Neural progenitor cell (in vitro differentiated cells): Measurements from ENCODE around the gene RXRB. TPM values are rescaled to one million over a fixed set of nuclear protein-coding genes. Genes with fewer than 3 reads are reported as not detected.

Source experiments
- DNase-seq: peaks from one replicate; pipeline ENCODE4 v3.0.0-alpha.2; 2016; ENCODE audit warnings: low spot score
- H2AFZ ChIP-seq: fragments of 200-600 bp; sonication (generic); replicated peaks from 2 replicates; pipeline ENCODE4 v1.6.1; 2016; ENCODE audit warnings: antibody characterized with exemption
- H3F3A ChIP-seq: fragments of 200-600 bp; sonication (generic); 2 replicates; pipeline ENCODE4 v1.6.1; 2016; ENCODE audit warnings: antibody characterized with exemption, low read depth
- H3K27ac ChIP-seq: fragments of 200-600 bp; sonication (generic); 2 replicates; pipeline ENCODE4 v1.5.1; 2016; ENCODE audit warnings: mild to moderate bottlenecking
- H3K27me3 ChIP-seq: fragments of 200-600 bp; sonication (generic); 2 replicates; pipeline ENCODE4 v1.6.1; 2016; ENCODE audit warnings: mild to moderate bottlenecking, moderate library complexity
- H3K36me3 ChIP-seq: fragments of 200-600 bp; sonication (generic); 2 replicates; pipeline ENCODE4 v1.5.1; 2016
- H3K4me1 ChIP-seq: fragments of 200-600 bp; sonication (generic); 2 replicates; pipeline ENCODE4 v1.6.1; 2016; ENCODE audit warnings: mixed run types
- H3K4me2 ChIP-seq: fragments of 200-600 bp; sonication (generic); 2 replicates; pipeline ENCODE4 v1.6.1; 2016
- H3K4me3 ChIP-seq: fragments of 200-600 bp; sonication (generic); 2 replicates; pipeline ENCODE4 v1.5.1; 2016
- H3K79me2 ChIP-seq: fragments of 200-600 bp; sonication (generic); 2 replicates; pipeline ENCODE4 v1.6.1; 2016; ENCODE audit warnings: low read depth
- H3K9ac ChIP-seq: fragments of 200-600 bp; sonication (generic); 2 replicates; pipeline ENCODE4 v1.6.1; 2016
- H3K9me3 ChIP-seq: fragments of 200-600 bp; sonication (generic); 2 replicates; pipeline ENCODE4 v1.5.1; 2016; ENCODE audit warnings: low read depth
- H4K20me1 ChIP-seq: fragments of 200-600 bp; sonication (generic); 2 replicates; pipeline ENCODE4 v1.6.1; 2016; ENCODE audit warnings: low read depth
- H3K27ac Mint-ChIP-seq: 3 replicates; pipeline ENCODE4 v1.8.0; 2021; ENCODE audit warnings: mixed read lengths
- H3K27me3 Mint-ChIP-seq: 2 replicates; pipeline ENCODE4 v1.8.0; 2022; ENCODE audit warnings: low read depth, mild to moderate bottlenecking, inconsistent platforms, moderate library complexity, mixed read lengths; ENCODE audit not compliant: insufficient read depth
- H3K36me3 Mint-ChIP-seq: 3 replicates; pipeline ENCODE4 v1.8.0; 2021; ENCODE audit warnings: mixed read lengths
- H3K4me1 Mint-ChIP-seq: 3 replicates; pipeline ENCODE4 v1.8.0; 2021; ENCODE audit warnings: mixed read lengths
- H3K4me3 Mint-ChIP-seq: 3 replicates; pipeline ENCODE4 v1.8.0; 2021; ENCODE audit warnings: mild to moderate bottlenecking, moderate library complexity, mixed read lengths
- H3K9me3 Mint-ChIP-seq: 3 replicates; pipeline ENCODE4 v1.8.0; 2020; ENCODE audit warnings: mixed read lengths
- CTCF ChIP-seq: fragments of 200-600 bp; sonication (generic); IDR thresholded peaks from 2 replicates; pipeline ENCODE4 v1.5.1; 2017; ENCODE audit warnings: antibody characterized with exemption, mild to moderate bottlenecking
- EZH2 ChIP-seq: fragments of 200-600 bp; sonication (generic); IDR thresholded peaks from 2 replicates; pipeline ENCODE4 v1.6.1; 2017; ENCODE audit warnings: antibody characterized with exemption, mild to moderate bottlenecking, moderate library complexity
- EZH2phosphoT487 ChIP-seq: fragments of 200-600 bp; sonication (generic); IDR thresholded peaks from 2 replicates; pipeline ENCODE4 v1.6.1; 2017; ENCODE audit warnings: antibody characterized with exemption
- total RNA-seq: library from RNA; depleted of rRNA; stranded (reverse); fragments of >200 nt; gene quantifications from 2 replicates; pipeline ENCODE4 v1.2.3, GENCODE V29; 2015; ENCODE audit warnings: low replicate concordance

Gene RXRB
- total RNA-seq, 1 donor from 2014 or later = 10.2 TPM

- H3K36me3 ChIP-seq = no peaks in the 10 kb centered on the region
- H3K4me3 Mint-ChIP-seq = no peak overlapping the region
- peaks cover 21% of the 10 kb centered on the region for H3K4me1 ChIP-seq
- H3K27me3 Mint-ChIP-seq = peaks cover 34% of the 10 kb centered on the region
- H3K36me3 Mint-ChIP-seq = peaks cover 15% of the 10 kb centered on the region
- H3K9me3 Mint-ChIP-seq = no peaks in the 10 kb centered on the region
- DNase-seq = no peak
- H3K27ac ChIP-seq = no peak overlapping the region
- H3K79me2 ChIP-seq = no peaks in the 10 kb centered on the region
- H3K27ac Mint-ChIP-seq = no peak overlapping the region
- H3K4me1 Mint-ChIP-seq = peaks cover 9% of the 10 kb centered on the region
- H3K9ac ChIP-seq = no peak overlapping the region
- no peak overlapping the region for H3K4me2 ChIP-seq
- H3F3A ChIP-seq = peaks cover 18% of the 10 kb centered on the region
- H3K9me3 ChIP-seq = no peaks in the 10 kb centered on the region
- peaks cover 73% of the 10 kb centered on the region for H3K27me3 ChIP-seq
- peaks cover 29% of the 10 kb centered on the region for H4K20me1 ChIP-seq
- no peak overlapping the region for H3K4me3 ChIP-seq
- no peak overlapping the region for H2AFZ ChIP-seq
- TF ChIP-seq EZH2 = no peak
- TF ChIP-seq CTCF = no peak
- no peak for TF ChIP-seq EZH2phosphoT487
Observed at GRCh38 chr6:33190504-33191107, 9.9 kb downstream of the RXRB start.

DNA sequence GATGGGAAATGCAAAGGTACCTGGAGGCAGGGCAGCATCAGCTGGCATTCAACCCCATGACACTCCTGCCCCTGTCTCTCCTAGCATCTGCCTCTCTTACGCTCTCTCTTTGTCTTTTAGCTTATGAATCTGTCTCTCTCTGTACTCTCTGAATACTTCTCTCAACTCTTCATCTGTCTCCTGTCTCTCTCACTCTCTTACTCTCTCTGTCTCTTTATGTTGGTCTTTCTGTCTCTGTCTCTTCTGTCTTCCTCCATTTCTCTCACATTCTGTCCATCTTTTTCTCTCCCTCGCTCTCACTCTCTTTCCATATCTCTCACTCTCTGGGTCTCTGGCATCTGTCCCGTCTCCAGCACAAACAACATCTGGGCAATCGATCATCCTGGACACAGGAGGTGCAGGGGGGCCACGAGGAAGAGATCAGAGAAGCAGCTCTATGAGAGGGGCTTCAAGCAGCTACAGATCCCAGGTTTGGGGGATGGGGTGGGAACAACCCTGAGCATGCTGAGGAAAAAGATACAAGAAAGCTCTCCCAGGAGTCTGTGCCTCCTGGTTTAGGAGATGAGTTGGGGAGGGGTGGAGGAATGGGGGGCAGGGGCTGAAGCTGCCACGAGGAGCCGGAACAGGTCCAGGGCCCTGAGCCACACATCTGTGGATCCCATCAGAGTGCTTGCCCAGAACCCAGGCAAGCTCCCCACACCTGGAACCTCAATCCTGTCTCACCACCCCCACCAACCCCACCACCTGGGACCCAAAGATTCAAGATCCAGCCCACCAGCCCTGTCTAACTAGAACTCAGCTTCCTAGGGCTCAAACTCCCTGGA lies 10.6 kb downstream of the RXRB start:
- H3K4me3 Mint-ChIP-seq = no peak overlapping the region
- Histone ChIP-seq H3K79me2 (no peaks in the 10 kb centered on the region), H4K20me1 (peaks cover 21% of the 10 kb centered on the region), H3K27me3 (peaks cover 73% of the 10 kb centered on the region), H3K9me3 (no peaks in the 10 kb centered on the region), H3K9ac (no peak overlapping the region), H3K27ac (no peak overlapping the region), H3K4me1 (peaks cover 21% of the 10 kb centered on the region), H3K4me3 (no peak overlapping the region), H2AFZ (no peak overlapping the region), H3F3A (peaks cover 18% of the 10 kb centered on the region), H3K36me3 (no peaks in the 10 kb centered on the region), H3K4me2 (no peak overlapping the region)
- H3K27ac Mint-ChIP-seq = no peak overlapping the region
- peaks cover 28% of the 10 kb centered on the region for H3K27me3 Mint-ChIP-seq
- DNase-seq = no peak
- peaks cover 7% of the 10 kb centered on the region for H3K36me3 Mint-ChIP-seq
- TF ChIP-seq EZH2phosphoT487 (no peak), CTCF (no peak), EZH2 (no peak)
- H3K4me1 Mint-ChIP-seq = peaks cover 7% of the 10 kb centered on the region
- no peaks in the 10 kb centered on the region for H3K9me3 Mint-ChIP-seq

DNA sequence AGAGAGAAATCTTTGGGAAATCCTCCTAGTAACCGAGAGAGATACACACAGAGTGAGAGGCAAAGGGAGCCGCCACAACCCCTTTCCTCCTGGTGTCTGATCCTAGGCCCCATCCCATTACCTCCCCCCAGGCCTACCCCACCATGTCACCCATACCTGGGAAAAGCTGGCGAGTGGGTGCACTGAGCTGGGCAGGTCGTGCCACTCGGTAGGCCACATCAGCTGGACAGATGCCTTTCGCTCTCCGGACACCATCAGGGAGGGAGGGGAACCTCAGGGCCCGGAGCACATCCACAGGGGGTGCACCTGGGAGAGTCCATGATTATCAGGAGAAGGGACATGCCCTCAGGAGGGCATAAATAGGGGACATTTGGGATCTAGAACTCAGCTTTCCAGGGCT lies 11.3 kb downstream of the RXRB start:
- H3K36me3 ChIP-seq = no peaks in the 10 kb centered on the region
- H3K79me2 ChIP-seq = no peaks in the 10 kb centered on the region
- no peaks in the 10 kb centered on the region for H3K9me3 ChIP-seq
- peaks cover 15% of the 10 kb centered on the region for H3F3A ChIP-seq
- no peak overlapping the region for H3K27ac ChIP-seq
- no peak overlapping the region for H3K9ac ChIP-seq
- TF ChIP-seq EZH2phosphoT487 (no peak), EZH2 (no peak), CTCF (no peak)
- H2AFZ ChIP-seq = no peak overlapping the region
- peaks cover 17% of the 10 kb centered on the region for H4K20me1 ChIP-seq
- no peak overlapping the region for H3K27ac Mint-ChIP-seq
- no peaks in the 10 kb centered on the region for H3K9me3 Mint-ChIP-seq
- peaks cover 7% of the 10 kb centered on the region for H3K4me1 Mint-ChIP-seq
- H3K27me3 ChIP-seq = peaks cover 73% of the 10 kb centered on the region
- no peak overlapping the region for H3K4me3 Mint-ChIP-seq
- peaks cover 28% of the 10 kb centered on the region for H3K27me3 Mint-ChIP-seq
- DNase-seq = no peak
- peaks cover 3% of the 10 kb centered on the region for H3K36me3 Mint-ChIP-seq
- no peak overlapping the region for H3K4me2 ChIP-seq
- H3K4me3 ChIP-seq = no peak overlapping the region
- H3K4me1 ChIP-seq = peaks cover 21% of the 10 kb centered on the region
